IMR-90 (cell line): ENCODE measurements around the gene PFDN6.

Experiments
- CEBPB ChIP-seq: IDR thresholded peaks from 2 replicates; pipeline ENCODE4 v1.6.1; 2012; ENCODE audit warnings: low read depth, low read length, improper control_type of control experiment
- ELK1 ChIP-seq: fragments of 150-350 bp; IDR thresholded peaks from 2 replicates; pipeline ENCODE4 v1.6.1; 2016; ENCODE audit warnings: low read depth, mild to moderate bottlenecking, low read length, moderate library complexity, borderline replicate concordance
- MAFK ChIP-seq: IDR thresholded peaks from 2 replicates; pipeline ENCODE4 v1.6.1; 2012; ENCODE audit warnings: low read depth, low read length, improper control_type of control experiment
- MAZ ChIP-seq: IDR thresholded peaks from 2 replicates; pipeline ENCODE4 v1.6.1; 2012; ENCODE audit warnings: low read depth, mild to moderate bottlenecking, low read length, improper control_type of control experiment, moderate library complexity, borderline replicate concordance
- MXI1 ChIP-seq: IDR thresholded peaks from 2 replicates; pipeline ENCODE4 v1.6.1; 2012; ENCODE audit warnings: low read depth, mild to moderate bottlenecking, low read length, moderate library complexity, borderline replicate concordance
- NFE2L2 ChIP-seq: fragments of 150-350 bp; IDR thresholded peaks from 2 replicates; pipeline ENCODE4 v1.6.1; 2016; ENCODE audit warnings: low read depth, mild to moderate bottlenecking, low read length
- POLR2A ChIP-seq: IDR thresholded peaks from 2 replicates; pipeline ENCODE4 v1.6.1; 2012; ENCODE audit warnings: mild to moderate bottlenecking, low read depth, low read length
- RAD21 ChIP-seq: IDR thresholded peaks from 2 replicates; pipeline ENCODE4 v1.6.1; 2012; ENCODE audit warnings: low read length, improper control_type of control experiment
- RCOR1 ChIP-seq: IDR thresholded peaks from 2 replicates; pipeline ENCODE4 v1.6.1; 2012; ENCODE audit warnings: mild to moderate bottlenecking, low read length, improper control_type of control experiment; ENCODE audit not compliant: insufficient replicate concordance
- RFX5 ChIP-seq: IDR thresholded peaks from 2 replicates; pipeline ENCODE4 v1.8.0; 2012; ENCODE audit warnings: low read depth, mild to moderate bottlenecking, low read length, moderate library complexity
- SMC3 ChIP-seq: fragments of 150-350 bp; IDR thresholded peaks from 2 replicates; pipeline ENCODE4 v1.6.1; 2016; ENCODE audit warnings: low read depth, mild to moderate bottlenecking, antibody characterized with exemption, low read length, moderate library complexity
- TF ChIP-seq, protein P1 (sequence below): conservative IDR thresholded peaks from 2 replicates; pipeline ENCODE4 v1.5.1; 2012; ENCODE audit warnings: mild to moderate bottlenecking, low read depth, low read length, improper control_type of control experiment
- TF ChIP-seq, protein P2 (sequence below): fragments of 150-350 bp; IDR thresholded peaks from 2 replicates; pipeline ENCODE4 v1.6.1; 2017; ENCODE audit warnings: mild to moderate bottlenecking, antibody characterized with exemption, low read length, low read depth

DNA sequence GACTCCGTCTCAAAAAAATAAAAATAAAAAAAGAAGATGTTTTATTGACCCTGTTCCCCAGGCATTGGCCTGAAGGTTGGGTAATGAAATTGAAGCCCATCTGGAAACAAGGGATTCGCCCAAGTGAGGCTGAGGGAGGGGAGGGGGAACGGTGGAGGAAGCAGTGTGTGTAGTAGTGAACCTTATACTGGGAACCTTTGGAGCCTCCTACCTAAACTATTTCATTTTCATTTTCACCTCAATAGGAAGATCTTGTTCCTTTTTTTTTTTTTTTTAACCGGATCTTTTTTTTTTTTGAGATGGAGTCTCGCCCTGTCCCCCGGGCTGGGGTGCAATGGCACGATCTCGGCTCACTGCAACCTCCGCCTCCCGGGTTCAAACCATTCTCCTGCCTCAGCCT, 41.3 kb downstream of the PFDN6 start:
- TF ChIP-seq, protein P1, sequence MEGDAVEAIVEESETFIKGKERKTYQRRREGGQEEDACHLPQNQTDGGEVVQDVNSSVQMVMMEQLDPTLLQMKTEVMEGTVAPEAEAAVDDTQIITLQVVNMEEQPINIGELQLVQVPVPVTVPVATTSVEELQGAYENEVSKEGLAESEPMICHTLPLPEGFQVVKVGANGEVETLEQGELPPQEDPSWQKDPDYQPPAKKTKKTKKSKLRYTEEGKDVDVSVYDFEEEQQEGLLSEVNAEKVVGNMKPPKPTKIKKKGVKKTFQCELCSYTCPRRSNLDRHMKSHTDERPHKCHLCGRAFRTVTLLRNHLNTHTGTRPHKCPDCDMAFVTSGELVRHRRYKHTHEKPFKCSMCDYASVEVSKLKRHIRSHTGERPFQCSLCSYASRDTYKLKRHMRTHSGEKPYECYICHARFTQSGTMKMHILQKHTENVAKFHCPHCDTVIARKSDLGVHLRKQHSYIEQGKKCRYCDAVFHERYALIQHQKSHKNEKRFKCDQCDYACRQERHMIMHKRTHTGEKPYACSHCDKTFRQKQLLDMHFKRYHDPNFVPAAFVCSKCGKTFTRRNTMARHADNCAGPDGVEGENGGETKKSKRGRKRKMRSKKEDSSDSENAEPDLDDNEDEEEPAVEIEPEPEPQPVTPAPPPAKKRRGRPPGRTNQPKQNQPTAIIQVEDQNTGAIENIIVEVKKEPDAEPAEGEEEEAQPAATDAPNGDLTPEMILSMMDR: no peak
- TF ChIP-seq RAD21 (no peak), RCOR1 (no peak), POLR2A (no peak), RFX5 (no peak), ELK1 (no peak), CEBPB (no peak), SMC3 (no peak), MAZ (no peak), MXI1 (no peak), MAFK (no peak), NFE2L2 (no peak)
- TF ChIP-seq, protein P2, sequence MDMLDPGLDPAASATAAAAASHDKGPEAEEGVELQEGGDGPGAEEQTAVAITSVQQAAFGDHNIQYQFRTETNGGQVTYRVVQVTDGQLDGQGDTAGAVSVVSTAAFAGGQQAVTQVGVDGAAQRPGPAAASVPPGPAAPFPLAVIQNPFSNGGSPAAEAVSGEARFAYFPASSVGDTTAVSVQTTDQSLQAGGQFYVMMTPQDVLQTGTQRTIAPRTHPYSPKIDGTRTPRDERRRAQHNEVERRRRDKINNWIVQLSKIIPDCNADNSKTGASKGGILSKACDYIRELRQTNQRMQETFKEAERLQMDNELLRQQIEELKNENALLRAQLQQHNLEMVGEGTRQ: no peak
